HEK293 (cell line): ENCODE data around the gene TLDC2.
"Not testable (repeated sequence)": the region's sequence is repeated elsewhere in the genome, so short reads cannot be mapped to it uniquely, and the experiment has no call there.

Experiments used
- CTCF ChIA-PET: fragments of 350-600 bp; formaldehyde crosslinking; extraction: SDS; loops from one replicate; lab custom pipeline; 2021; ENCODE audit warnings: antibody characterized with exemption; lab: Yijun Ruan, JAX
- POLR2A ChIA-PET: fragments of 300-600 bp; formaldehyde crosslinking; extraction: SDS; loops from one replicate; lab custom pipeline; 2020; ENCODE audit warnings: antibody characterized with exemption, inconsistent platforms; lab: Yijun Ruan, JAX
- H3K27ac ChIP-seq: fragments of 200-500 bp; sonication (Bioruptor generic); 2 replicates; pipeline ENCODE4 v1.5.1; 2014; ENCODE audit warnings: low read depth, low read length, control low read depth, inconsistent platforms; ENCODE audit errors: extremely low read depth
- H3K36me3 ChIP-seq, 2 experiments: fragments of 200-500 bp in 1 of 2; sonication (Bioruptor generic) in 1 of 2; 1 replicate in 1 of 2; 2 replicates in 1 of 2; pipeline ENCODE4 v1.5.1; 2014 to 2017; ENCODE audit warnings: inconsistent platforms in 2 of 2, low read length in 2 of 2; ENCODE audit not compliant: control insufficient read depth in 2 of 2, insufficient read depth in 1 of 2
- H3K4me1 ChIP-seq: fragments of 200-500 bp; sonication (Bioruptor generic); 2 replicates; pipeline ENCODE4 v1.5.1; 2014; ENCODE audit warnings: mild to moderate bottlenecking, low read length, inconsistent platforms; ENCODE audit not compliant: control insufficient read depth, insufficient read depth
- H3K4me3 ChIP-seq: 2 replicates; pipeline ENCODE4 v1.5.1; 2011; ENCODE audit warnings: low read depth, mild to moderate bottlenecking, control low read depth, low read length, moderate library complexity
- H3K9me3 ChIP-seq: fragments of 200-500 bp; sonication (Bioruptor generic); 2 replicates; pipeline ENCODE4 v1.5.1; 2014; ENCODE audit warnings: low read depth, low read length, inconsistent platforms; ENCODE audit not compliant: control insufficient read depth, insufficient read depth
- INSM2 ChIP-seq: fragments of 450-650 bp; formaldehyde crosslinking; IDR thresholded peaks from 2 replicates; pipeline ENCODE4 v1.5.1; 2016; ENCODE audit warnings: missing biosample characterization, missing genetic modification characterization
- PRDM6 ChIP-seq: fragments of 450-650 bp; formaldehyde crosslinking; IDR thresholded peaks from 2 replicates; pipeline ENCODE4 v1.5.1; 2017; ENCODE audit warnings: missing biosample characterization, missing genetic modification characterization
- SALL2 ChIP-seq: fragments of 450-650 bp; formaldehyde crosslinking; IDR thresholded peaks from 2 replicates; pipeline ENCODE4 v1.5.0; 2017; ENCODE audit warnings: missing biosample characterization, mild to moderate bottlenecking, missing genetic modification characterization, borderline replicate concordance
- YY1 ChIP-seq: fragments of 450-650 bp; formaldehyde crosslinking; IDR thresholded peaks from 2 replicates; pipeline ENCODE4 v1.5.1; 2018; ENCODE audit warnings: missing biosample characterization, missing genetic modification characterization
- ZBTB20 ChIP-seq: fragments of 450-650 bp; formaldehyde crosslinking; IDR thresholded peaks from 2 replicates; pipeline ENCODE4 v1.5.1; 2016; ENCODE audit warnings: missing biosample characterization, missing genetic modification characterization
- ZBTB21 ChIP-seq: fragments of 450-650 bp; formaldehyde crosslinking; IDR thresholded peaks from 2 replicates; pipeline ENCODE4 v1.5.1; 2017; ENCODE audit warnings: missing biosample characterization, missing genetic modification characterization
- ZEB2 ChIP-seq: fragments of 450-650 bp; formaldehyde crosslinking; IDR thresholded peaks from 2 replicates; pipeline ENCODE4 v1.5.1; 2016; ENCODE audit warnings: missing biosample characterization, missing genetic modification characterization
- ZFP69B ChIP-seq: fragments of 450-650 bp; formaldehyde crosslinking; IDR thresholded peaks from 2 replicates; pipeline ENCODE4 v1.5.1; 2016; ENCODE audit warnings: missing biosample characterization, missing genetic modification characterization
- ZNF121 ChIP-seq: fragments of 450-650 bp; formaldehyde crosslinking; IDR thresholded peaks from 2 replicates; pipeline ENCODE4 v1.5.1; 2016; ENCODE audit warnings: missing biosample characterization, missing genetic modification characterization
- ZNF266 ChIP-seq: fragments of 450-650 bp; formaldehyde crosslinking; IDR thresholded peaks from 2 replicates; pipeline ENCODE4 v1.5.1; 2016; ENCODE audit warnings: missing biosample characterization, missing genetic modification characterization, low read depth
- ZNF404 ChIP-seq: fragments of 450-650 bp; formaldehyde crosslinking; IDR thresholded peaks from 2 replicates; pipeline ENCODE4 v1.5.1; 2017; ENCODE audit warnings: missing biosample characterization, missing genetic modification characterization
- ZNF654 ChIP-seq: fragments of 450-650 bp; formaldehyde crosslinking; IDR thresholded peaks from 2 replicates; pipeline ENCODE4 v1.5.1; 2016; ENCODE audit warnings: low read depth, missing biosample characterization, missing genetic modification characterization
- ZNF670 ChIP-seq: fragments of 450-650 bp; formaldehyde crosslinking; IDR thresholded peaks from 2 replicates; pipeline ENCODE4 v1.5.1; 2016; ENCODE audit warnings: missing biosample characterization, missing genetic modification characterization, low read depth
- ZNF776 ChIP-seq: fragments of 450-650 bp; formaldehyde crosslinking; IDR thresholded peaks from 2 replicates; pipeline ENCODE4 v1.5.0; 2017; ENCODE audit warnings: missing biosample characterization, missing genetic modification characterization, borderline replicate concordance
- ZNF777 ChIP-seq: fragments of 450-650 bp; formaldehyde crosslinking; IDR thresholded peaks from 2 replicates; pipeline ENCODE4 v1.5.1; 2017; ENCODE audit warnings: missing biosample characterization, missing genetic modification characterization, borderline replicate concordance
- TF ChIP-seq, protein P1 (sequence below): fragments of 450-650 bp; formaldehyde crosslinking; IDR thresholded peaks from 2 replicates; pipeline ENCODE4 v1.5.1; 2016; ENCODE audit warnings: missing biosample characterization, missing genetic modification characterization, low read depth

TLDC2 gene

DNA sequence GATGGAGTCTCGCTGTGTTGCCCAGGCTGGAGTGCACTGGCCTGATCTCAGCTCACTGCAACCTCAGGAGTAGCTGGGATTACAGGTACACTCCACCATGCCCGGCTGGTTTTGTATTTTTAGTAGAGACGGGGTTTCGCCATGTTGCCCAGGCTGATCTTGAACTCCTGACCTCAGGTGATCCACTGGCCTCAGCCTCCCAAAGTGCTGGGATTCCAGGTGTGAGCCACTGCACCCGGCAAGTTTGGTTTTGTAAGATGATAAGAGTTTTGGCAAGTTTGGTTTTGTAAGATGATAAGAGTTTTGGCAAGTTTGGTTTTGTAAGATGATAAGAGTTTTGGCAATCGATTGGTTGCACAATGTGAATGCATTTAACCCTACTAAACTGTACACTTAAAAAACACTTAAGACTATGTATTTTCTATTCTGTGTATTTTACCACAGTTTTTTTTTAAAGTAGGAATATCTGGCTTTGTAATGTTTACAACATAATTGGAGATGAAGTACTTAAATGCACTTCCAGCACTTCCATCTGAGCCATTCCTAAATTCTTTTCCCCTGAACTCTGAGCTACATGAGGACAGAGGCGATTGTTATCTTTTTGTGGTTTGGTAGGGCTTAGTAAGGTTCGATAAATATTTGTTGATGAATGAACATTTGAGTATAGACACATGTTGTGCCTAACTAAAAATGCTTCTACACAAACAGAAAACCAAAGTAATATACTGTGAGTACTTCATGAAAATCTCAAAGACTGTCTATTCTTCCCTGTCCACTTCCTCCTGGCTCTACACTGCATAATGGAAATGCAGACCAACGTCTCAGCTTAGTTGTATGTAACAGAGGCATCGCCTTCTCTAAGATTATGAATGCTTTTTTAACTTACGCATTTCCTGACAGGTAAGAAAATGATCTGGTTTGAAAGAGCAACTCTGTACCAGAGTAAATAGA lies 56.8 kb downstream of the TLDC2 start:
- peaks cover 10 to 29% of the 10 kb centered on the region in 2 experiments; a peak in 2 of 3 replicates for H3K36me3 ChIP-seq
- CTCF ChIA-PET, result interaction anchor here (0.6 to 1.4 kb wide), 4 partner anchors 14 to 178 kb away, joined by 3 to 6 read pairs (median 3); no protein-coding TSS in a partner anchor
- POLR2A ChIA-PET, result no interaction called here

DNA sequence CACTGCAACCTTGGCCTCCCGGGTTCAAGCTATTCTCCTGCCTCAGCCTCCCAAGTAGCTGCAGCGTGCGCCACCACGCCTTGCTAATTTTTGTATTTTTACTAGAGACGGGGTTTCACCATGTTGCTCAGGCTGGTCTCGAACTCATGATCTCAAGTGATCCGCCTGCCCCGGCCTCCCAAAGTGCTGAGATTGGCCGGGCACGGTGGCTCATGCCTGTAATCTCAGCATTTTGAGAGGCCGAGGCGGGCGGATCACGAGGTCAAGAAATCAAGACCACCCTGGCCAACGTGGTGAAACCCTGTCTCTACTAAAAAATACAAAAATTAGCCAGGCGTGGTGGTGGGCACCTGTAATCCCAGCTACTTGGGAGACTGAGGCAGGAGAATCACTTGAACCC lies 57.6 kb downstream of the TLDC2 start:
- H3K27ac ChIP-seq, H3K4me3 ChIP-seq, H3K4me1 ChIP-seq, POLR2A ChIA-PET, H3K9me3 ChIP-seq: not testable (repeated sequence)
- CTCF ChIA-PET, result interaction anchor here (0.6 to 1.4 kb wide), 3 partner anchors 14 to 227 kb away, joined by 3 to 6 read pairs (median 6); no protein-coding TSS in a partner anchor
- H3K36me3 ChIP-seq, result peaks cover 10 to 28% of the 10 kb centered on the region in 2 experiments; a peak in 2 of 3 replicates

More for the DNA sequence above, 56.8 kb downstream of the TLDC2 start:
- Histone ChIP-seq H3K4me1 (peaks cover 4% of the 10 kb centered on the region; the same call in 1 of the 2 replicates), H3K4me3 (no peak overlapping the region), H3K9me3 (no peaks in the 10 kb centered on the region), H3K27ac (no peak overlapping the region)
- TF ChIP-seq ZBTB20 (no peak), ZNF654 (tag by site-specific recombination) (no peak), PRDM6 (tag by site-specific recombination) (0 out of 2 replicates have a peak, but pooled peaks have one; percentile 20)

GRCh38 chr20:36936341-36936740 lies 60.4 kb downstream of the TLDC2 start:
- TF ChIP-seq ZBTB21 (tag by site-specific recombination) (no peak), ZNF404 (tag by site-specific recombination) (no peak), ZNF266 (tag by site-specific recombination) (no peak), ZNF121 (tag by site-specific recombination) (no peak), ZNF670 (tag by site-specific recombination) (no peak), YY1 (tag by site-specific recombination) (no peak), ZEB2 (tag by site-specific recombination) (no peak), ZNF776 (tag by site-specific recombination) (no peak), ZNF777 (tag by site-specific recombination) (no peak), INSM2 (tag by site-specific recombination) (no peak), ZFP69B (tag by site-specific recombination) (no peak), SALL2 (tag by site-specific recombination) (no peak)
- TF ChIP-seq, protein P1, sequence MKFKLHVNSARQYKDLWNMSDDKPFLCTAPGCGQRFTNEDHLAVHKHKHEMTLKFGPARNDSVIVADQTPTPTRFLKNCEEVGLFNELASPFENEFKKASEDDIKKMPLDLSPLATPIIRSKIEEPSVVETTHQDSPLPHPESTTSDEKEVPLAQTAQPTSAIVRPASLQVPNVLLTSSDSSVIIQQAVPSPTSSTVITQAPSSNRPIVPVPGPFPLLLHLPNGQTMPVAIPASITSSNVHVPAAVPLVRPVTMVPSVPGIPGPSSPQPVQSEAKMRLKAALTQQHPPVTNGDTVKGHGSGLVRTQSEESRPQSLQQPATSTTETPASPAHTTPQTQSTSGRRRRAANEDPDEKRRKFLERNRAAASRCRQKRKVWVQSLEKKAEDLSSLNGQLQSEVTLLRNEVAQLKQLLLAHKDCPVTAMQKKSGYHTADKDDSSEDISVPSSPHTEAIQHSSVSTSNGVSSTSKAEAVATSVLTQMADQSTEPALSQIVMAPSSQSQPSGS (tag by site-specific recombination), result no peak
- H3K4me1 ChIP-seq, result peaks cover 4% of the 10 kb centered on the region; the same call in 1 of the 2 replicates
- H3K4me3 ChIP-seq, result no peak overlapping the region
- H3K9me3 ChIP-seq, result no peaks in the 10 kb centered on the region
- CTCF ChIA-PET, result no interaction called here
- H3K36me3 ChIP-seq, result peaks cover 14 to 18% of the 10 kb centered on the region in 2 experiments; a peak in 2 of 3 replicates
- no peak overlapping the region for H3K27ac ChIP-seq
- POLR2A ChIA-PET, result no interaction called here

- CTCF ChIA-PET, result interaction anchor here (1.0 kb wide), 1 partner anchor 18 kb away, joined by 3 read pairs; no protein-coding TSS in a partner anchor
- H3K4me1 ChIP-seq, H3K9me3 ChIP-seq, POLR2A ChIA-PET, H3K27ac ChIP-seq, H3K4me3 ChIP-seq: not testable (repeated sequence)
- H3K36me3 ChIP-seq, result peaks cover 14 to 18% of the 10 kb centered on the region in 2 experiments; a peak in 2 of 3 replicates
These were observed 60.9 kb downstream of the TLDC2 start for GRCh38 chr20:36936761-36937401.
